Measurements from ENCODE around the gene ARHGDIB. TPM values are rescaled to one million over a fixed set of nuclear protein-coding genes. Genes with fewer than 3 reads are reported as not detected.

The ARHGDIB gene
- total and polyA plus RNA-seq, 10 of the 15 experiments (the other 5 are each of a cell fraction or from before 2014, with no cell fraction given) = 796 to 2,849 (median 1,346) TPM

DNA sequence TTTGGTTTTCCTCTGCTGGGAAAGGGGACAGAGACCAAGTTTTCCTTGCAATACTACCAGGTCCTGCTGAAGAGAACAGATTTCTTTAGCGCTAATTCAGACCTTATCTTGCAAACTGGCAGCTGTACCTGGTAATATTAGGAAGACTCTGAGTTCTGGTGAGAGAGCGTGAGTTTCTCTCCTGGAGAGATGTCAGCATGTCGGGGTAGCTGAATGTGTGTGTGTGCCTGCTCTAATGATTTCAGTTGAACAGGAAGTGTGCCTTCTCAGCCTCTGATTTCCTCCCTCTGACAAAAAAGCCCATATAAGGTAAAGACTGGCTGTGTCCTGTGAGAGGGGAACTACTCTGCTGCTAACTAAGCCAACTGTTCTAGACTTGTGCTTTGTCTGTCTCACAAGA lies 12.7 kb downstream of the ARHGDIB start (continued):
- TF ChIP-seq, protein P1, sequence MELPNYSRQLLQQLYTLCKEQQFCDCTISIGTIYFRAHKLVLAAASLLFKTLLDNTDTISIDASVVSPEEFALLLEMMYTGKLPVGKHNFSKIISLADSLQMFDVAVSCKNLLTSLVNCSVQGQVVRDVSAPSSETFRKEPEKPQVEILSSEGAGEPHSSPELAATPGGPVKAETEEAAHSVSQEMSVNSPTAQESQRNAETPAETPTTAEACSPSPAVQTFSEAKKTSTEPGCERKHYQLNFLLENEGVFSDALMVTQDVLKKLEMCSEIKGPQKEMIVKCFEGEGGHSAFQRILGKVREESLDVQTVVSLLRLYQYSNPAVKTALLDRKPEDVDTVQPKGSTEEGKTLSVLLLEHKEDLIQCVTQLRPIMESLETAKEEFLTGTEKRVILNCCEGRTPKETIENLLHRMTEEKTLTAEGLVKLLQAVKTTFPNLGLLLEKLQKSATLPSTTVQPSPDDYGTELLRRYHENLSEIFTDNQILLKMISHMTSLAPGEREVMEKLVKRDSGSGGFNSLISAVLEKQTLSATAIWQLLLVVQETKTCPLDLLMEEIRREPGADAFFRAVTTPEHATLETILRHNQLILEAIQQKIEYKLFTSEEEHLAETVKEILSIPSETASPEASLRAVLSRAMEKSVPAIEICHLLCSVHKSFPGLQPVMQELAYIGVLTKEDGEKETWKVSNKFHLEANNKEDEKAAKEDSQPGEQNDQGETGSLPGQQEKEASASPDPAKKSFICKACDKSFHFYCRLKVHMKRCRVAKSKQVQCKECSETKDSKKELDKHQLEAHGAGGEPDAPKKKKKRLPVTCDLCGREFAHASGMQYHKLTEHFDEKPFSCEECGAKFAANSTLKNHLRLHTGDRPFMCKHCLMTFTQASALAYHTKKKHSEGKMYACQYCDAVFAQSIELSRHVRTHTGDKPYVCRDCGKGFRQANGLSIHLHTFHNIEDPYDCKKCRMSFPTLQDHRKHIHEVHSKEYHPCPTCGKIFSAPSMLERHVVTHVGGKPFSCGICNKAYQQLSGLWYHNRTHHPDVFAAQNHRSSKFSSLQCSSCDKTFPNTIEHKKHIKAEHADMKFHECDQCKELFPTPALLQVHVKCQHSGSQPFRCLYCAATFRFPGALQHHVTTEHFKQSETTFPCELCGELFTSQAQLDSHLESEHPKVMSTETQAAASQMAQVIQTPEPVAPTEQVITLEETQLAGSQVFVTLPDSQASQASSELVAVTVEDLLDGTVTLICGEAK (IDR thresholded peaks at IDR 0.05; ENCODE audit: borderline replicate concordance) = no peak
- TF ChIP-seq, protein P2, sequence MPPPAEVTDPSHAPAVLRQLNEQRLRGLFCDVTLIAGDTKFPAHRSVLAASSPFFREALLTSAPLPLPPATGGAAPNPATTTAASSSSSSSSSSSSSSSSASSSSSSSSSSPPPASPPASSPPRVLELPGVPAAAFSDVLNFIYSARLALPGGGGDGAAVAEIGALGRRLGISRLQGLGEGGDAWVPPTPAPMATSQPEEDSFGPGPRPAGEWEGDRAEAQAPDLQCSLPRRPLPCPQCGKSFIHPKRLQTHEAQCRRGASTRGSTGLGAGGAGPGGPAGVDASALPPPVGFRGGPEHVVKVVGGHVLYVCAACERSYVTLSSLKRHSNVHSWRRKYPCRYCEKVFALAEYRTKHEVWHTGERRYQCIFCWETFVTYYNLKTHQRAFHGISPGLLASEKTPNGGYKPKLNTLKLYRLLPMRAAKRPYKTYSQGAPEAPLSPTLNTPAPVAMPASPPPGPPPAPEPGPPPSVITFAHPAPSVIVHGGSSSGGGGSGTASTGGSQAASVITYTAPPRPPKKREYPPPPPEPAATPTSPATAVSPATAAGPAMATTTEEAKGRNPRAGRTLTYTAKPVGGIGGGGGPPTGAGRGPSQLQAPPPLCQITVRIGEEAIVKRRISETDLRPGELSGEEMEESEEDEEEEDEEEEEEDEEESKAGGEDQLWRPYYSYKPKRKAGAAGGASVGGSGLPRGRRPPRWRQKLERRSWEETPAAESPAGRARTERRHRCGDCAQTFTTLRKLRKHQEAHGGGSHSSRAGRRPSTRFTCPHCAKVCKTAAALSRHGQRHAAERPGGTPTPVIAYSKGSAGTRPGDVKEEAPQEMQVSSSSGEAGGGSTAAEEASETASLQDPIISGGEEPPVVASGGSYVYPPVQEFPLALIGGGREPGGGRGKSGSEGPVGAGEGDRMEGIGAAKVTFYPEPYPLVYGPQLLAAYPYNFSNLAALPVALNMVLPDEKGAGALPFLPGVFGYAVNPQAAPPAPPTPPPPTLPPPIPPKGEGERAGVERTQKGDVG (CRISPR knock-in tag; IDR thresholded peaks at IDR 0.05) = no peak
- TF ChIP-seq MYB (IDR thresholded peaks at IDR 0.05; ENCODE audit: borderline replicate concordance, low read depth, low read length) = peak; percentile 79; the same call in 1 of the 2 replicates
- TF ChIP-seq IKZF2 (IDR thresholded peaks at IDR 0.05) = peak; percentile 23 to 33; a peak in 1 of 4 replicates
- TF ChIP-seq ZSCAN29 (IDR thresholded peaks at IDR 0.05) = no peak
- TF ChIP-seq NR2F1 (conservative IDR thresholded peaks at IDR 0.05) = no peak
- no peak for TF ChIP-seq NR2C2 (IDR thresholded peaks at IDR 0.05; ENCODE audit: borderline replicate concordance, control insufficient read depth, insufficient read length, low read depth)
- TF ChIP-seq TCF7 (IDR thresholded peaks at IDR 0.05; ENCODE audit: borderline replicate concordance) = no peak
- TF ChIP-seq BCL11A (IDR thresholded peaks at IDR 0.05; ENCODE audit: low read depth, low read length) = peak; percentile 45; the same call in 1 of the 2 replicates
- TF ChIP-seq EGR1 (IDR thresholded peaks at IDR 0.05; ENCODE audit: borderline replicate concordance in 1 of 2, low read depth in 2 of 2, low read length in 2 of 2) = no peak
- peak; percentile 46; the same call in 1 of the 2 replicates for TF ChIP-seq CREB1 (IDR thresholded peaks at IDR 0.05; ENCODE audit: low read depth)
- TF ChIP-seq NFIC (IDR thresholded peaks at IDR 0.05; ENCODE audit: low read depth, low read length) = 0 out of 2 replicates have a peak, but pooled peaks have one; percentile 28
- no peak for TF ChIP-seq RFX5 (IDR thresholded peaks at IDR 0.05; ENCODE audit: low read depth, low read length)
- TF ChIP-seq, protein P3, sequence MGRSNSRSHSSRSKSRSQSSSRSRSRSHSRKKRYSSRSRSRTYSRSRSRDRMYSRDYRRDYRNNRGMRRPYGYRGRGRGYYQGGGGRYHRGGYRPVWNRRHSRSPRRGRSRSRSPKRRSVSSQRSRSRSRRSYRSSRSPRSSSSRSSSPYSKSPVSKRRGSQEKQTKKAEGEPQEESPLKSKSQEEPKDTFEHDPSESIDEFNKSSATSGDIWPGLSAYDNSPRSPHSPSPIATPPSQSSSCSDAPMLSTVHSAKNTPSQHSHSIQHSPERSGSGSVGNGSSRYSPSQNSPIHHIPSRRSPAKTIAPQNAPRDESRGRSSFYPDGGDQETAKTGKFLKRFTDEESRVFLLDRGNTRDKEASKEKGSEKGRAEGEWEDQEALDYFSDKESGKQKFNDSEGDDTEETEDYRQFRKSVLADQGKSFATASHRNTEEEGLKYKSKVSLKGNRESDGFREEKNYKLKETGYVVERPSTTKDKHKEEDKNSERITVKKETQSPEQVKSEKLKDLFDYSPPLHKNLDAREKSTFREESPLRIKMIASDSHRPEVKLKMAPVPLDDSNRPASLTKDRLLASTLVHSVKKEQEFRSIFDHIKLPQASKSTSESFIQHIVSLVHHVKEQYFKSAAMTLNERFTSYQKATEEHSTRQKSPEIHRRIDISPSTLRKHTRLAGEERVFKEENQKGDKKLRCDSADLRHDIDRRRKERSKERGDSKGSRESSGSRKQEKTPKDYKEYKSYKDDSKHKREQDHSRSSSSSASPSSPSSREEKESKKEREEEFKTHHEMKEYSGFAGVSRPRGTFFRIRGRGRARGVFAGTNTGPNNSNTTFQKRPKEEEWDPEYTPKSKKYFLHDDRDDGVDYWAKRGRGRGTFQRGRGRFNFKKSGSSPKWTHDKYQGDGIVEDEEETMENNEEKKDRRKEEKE (IDR thresholded peaks at IDR 0.05) = no peak
- TF ChIP-seq, protein P4, sequence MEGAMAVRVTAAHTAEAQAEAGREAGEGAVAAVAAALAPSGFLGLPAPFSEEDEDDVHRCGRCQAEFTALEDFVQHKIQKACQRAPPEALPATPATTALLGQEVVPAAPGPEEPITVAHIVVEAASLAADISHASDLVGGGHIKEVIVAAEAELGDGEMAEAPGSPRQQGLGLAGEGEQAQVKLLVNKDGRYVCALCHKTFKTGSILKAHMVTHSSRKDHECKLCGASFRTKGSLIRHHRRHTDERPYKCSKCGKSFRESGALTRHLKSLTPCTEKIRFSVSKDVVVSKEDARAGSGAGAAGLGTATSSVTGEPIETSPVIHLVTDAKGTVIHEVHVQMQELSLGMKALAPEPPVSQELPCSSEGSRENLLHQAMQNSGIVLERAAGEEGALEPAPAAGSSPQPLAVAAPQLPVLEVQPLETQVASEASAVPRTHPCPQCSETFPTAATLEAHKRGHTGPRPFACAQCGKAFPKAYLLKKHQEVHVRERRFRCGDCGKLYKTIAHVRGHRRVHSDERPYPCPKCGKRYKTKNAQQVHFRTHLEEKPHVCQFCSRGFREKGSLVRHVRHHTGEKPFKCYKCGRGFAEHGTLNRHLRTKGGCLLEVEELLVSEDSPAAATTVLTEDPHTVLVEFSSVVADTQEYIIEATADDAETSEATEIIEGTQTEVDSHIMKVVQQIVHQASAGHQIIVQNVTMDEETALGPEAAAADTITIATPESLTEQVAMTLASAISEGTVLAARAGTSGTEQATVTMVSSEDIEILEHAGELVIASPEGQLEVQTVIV (IDR thresholded peaks at IDR 0.05; ENCODE audit: borderline replicate concordance, partially characterized antibody) = no peak
- no peak for TF ChIP-seq SIX5 (IDR thresholded peaks at IDR 0.05; ENCODE audit: low read depth, low read length, severe bottlenecking)
- TF ChIP-seq HDAC6 (IDR thresholded peaks at IDR 0.05; ENCODE audit: unreplicated experiment) = no peak
- peak; percentile 25; the same call in 1 of the 2 replicates for TF ChIP-seq MXI1 (IDR thresholded peaks at IDR 0.05; ENCODE audit: low read depth, low read length)

Data from GM12878 (cell line).